HG02885 (cell line): ENCODE measurements around the gene AFAP1.

Source experiments
- ATAC-seq: cut with Tn5 transposase; IDR thresholded peaks from one replicate; pipeline ENCODE4 v1.9.1; 2021; ENCODE audit warnings: mild to moderate bottlenecking; ENCODE audit not compliant: unreplicated experiment, poor library complexity

AFAP1 gene

GRCh38 chr4:7828011-7828720, 111.5 kb downstream of the AFAP1 start:
- peak; percentile 59 for ATAC-seq

- no peak for ATAC-seq
These were observed 112.1 kb downstream of the AFAP1 start for GRCh38 chr4:7827566-7827965.

- ATAC-seq = no peak
These were observed 112.8 kb downstream of the AFAP1 start for GRCh38 chr4:7826909-7827306.

GRCh38 chr4:7826176-7826908, 113.3 kb downstream of the AFAP1 start:
- no peak for ATAC-seq

- ATAC-seq = no peak
These were observed 115.4 kb downstream of the AFAP1 start for GRCh38 chr4:7824218-7824617.

GRCh38 chr4:7823416-7823824, 116.2 kb downstream of the AFAP1 start:
- no peak for ATAC-seq

GRCh38 chr4:7822877-7823276, 116.8 kb downstream of the AFAP1 start:
- ATAC-seq = no peak

- no peak for ATAC-seq
These were observed 117.5 kb downstream of the AFAP1 start for GRCh38 chr4:7822137-7822505.

GRCh38 chr4:7821245-7822136, 118.2 kb downstream of the AFAP1 start:
- ATAC-seq = peak; percentile 50

GRCh38 chr4:7820031-7820818, 119.4 kb downstream of the AFAP1 start:
- ATAC-seq = no peak

GRCh38 chr4:7819446-7819845, 120.2 kb downstream of the AFAP1 start:
- no peak for ATAC-seq

- ATAC-seq = no peak
These were observed 121.2 kb downstream of the AFAP1 start for GRCh38 chr4:7818399-7818911.

GRCh38 chr4:7817877-7818398, 121.7 kb downstream of the AFAP1 start:
- ATAC-seq = no peak

- no peak for ATAC-seq
These were observed 122.9 kb downstream of the AFAP1 start for GRCh38 chr4:7816771-7817170.

- ATAC-seq = no peak
These were observed 123.7 kb downstream of the AFAP1 start for GRCh38 chr4:7815981-7816380.

- ATAC-seq = no peak
These were observed 124.1 kb downstream of the AFAP1 start for GRCh38 chr4:7815562-7815961.

- ATAC-seq = no peak
These were observed 125.2 kb downstream of the AFAP1 start for GRCh38 chr4:7814451-7814850.

GRCh38 chr4:7813674-7814073, 126.0 kb downstream of the AFAP1 start:
- no peak for ATAC-seq

- no peak for ATAC-seq
These were observed 126.7 kb downstream of the AFAP1 start for GRCh38 chr4:7812921-7813320.
